ENCODE data around the gene RGS4.

The RGS4 gene

DNA sequence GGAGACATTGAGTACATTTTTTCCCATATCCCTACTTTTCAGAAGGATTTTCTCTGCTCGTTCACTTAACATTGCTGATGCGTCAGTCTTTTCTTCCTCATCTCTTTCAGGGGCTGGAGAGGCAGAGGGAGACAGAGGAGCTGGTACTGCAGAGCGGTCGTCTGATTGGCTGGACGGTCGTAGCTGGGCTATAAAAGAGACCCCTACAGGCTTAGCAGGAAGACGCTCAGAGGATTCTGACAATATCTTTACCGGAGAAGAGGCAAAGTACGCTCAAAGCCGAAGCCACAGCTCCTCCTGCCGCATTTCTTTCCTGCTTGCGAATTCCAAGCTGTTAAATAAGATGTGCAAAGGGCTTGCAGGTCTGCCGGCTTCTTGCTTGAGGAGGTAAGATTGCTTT lies at the start of gene RGS4:
Gene RGS4, plus strand, starts transcription at position 220 of the 400 bp plus-strand sequence. Its CDS starts 124 bp downstream, at position 344.
- no peak within 1 kb of the TSS for H3K9ac ChIP-seq (ENCODE audit: low read depth in 1 of 2, low read length in 2 of 2)

DNA sequence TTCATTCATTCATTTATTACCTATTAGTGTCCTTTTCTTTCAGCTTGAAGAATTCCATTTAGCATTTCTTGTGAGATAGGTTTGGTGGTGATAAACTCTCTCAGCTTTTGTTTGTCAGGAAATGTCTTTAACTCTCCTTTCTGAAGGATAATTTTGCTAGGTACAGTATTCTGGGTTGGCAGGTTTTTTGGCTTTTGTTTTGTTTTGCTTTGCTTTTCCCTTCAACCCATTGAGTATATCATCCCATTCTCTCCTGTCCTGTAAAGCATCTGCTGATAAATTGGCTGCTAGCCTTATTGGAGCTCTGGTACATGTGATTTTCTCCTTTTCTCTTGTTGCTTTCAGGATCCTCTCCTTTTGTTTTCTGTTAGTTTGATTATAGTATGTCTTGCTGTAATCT lies 47.0 kb upstream of the RGS4 start:
- no peaks in the 10 kb centered on the region for H3K27me3 ChIP-seq (ENCODE audit: control insufficient read depth in 2 of 2, insufficient read depth in 2 of 2, low read length in 2 of 2)
- peaks cover 0 to 4% of the 10 kb centered on the region in 2 donors for H3K9me3 ChIP-seq (ENCODE audit: control insufficient read depth in 2 of 2, low read length in 2 of 2)
- no peak overlapping the region for H3K9ac ChIP-seq (ENCODE audit: low read depth in 1 of 2, low read length in 2 of 2)
- no peak overlapping the region for H3K4me3 ChIP-seq (ENCODE audit: low read length in 2 of 2)
- H3K27ac ChIP-seq (ENCODE audit: low read depth in 2 of 2, low read length in 2 of 2) = no peak overlapping the region
- H3K4me1 ChIP-seq (ENCODE audit: control insufficient read depth in 2 of 2, insufficient read depth in 2 of 2, low read length in 2 of 2) = no peaks in the 10 kb centered on the region
- H3K36me3 ChIP-seq (ENCODE audit: control insufficient read depth in 2 of 2, insufficient read depth in 2 of 2, low read length in 2 of 2) = no peaks in the 10 kb centered on the region

More for the DNA sequence above, at the start of gene RGS4:
- H3K27me3 ChIP-seq (ENCODE audit: control insufficient read depth in 2 of 2, insufficient read depth in 2 of 2, low read length in 2 of 2) = peaks cover 0 to 6% of the 10 kb centered on the region in 2 donors
- no peaks in the 10 kb centered on the region for H3K9me3 ChIP-seq (ENCODE audit: control insufficient read depth in 2 of 2, low read length in 2 of 2)
- H3K4me3 ChIP-seq (ENCODE audit: low read length in 2 of 2) = peak within 1 kb of the TSS in 1 of 2 donors; percentile 49
- no peaks in the 10 kb centered on the region for H3K4me1 ChIP-seq (ENCODE audit: control insufficient read depth in 2 of 2, insufficient read depth in 2 of 2, low read length in 2 of 2)
- no peak within 1 kb of the TSS for H3K27ac ChIP-seq (ENCODE audit: low read depth in 2 of 2, low read length in 2 of 2)
- no peaks in the 10 kb centered on the region for H3K36me3 ChIP-seq (ENCODE audit: control insufficient read depth in 2 of 2, insufficient read depth in 2 of 2, low read length in 2 of 2)

DNA sequence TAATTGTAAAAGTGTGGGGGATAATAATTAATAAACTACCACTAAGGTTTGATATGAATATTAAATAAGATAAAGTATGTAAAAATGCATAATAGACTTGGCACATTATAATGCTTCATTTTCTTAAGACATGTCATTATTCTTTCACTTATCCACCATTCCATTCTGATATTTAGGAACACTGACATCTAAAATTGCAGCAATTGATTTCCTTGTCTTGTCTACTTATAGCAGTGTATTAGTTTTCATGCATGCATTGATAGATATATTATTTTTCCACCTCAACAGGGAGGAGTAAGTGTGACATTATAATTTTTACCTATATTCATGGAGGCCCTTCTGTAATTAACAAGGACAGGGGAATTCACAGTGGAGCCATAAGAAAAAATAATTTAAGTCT lies 41.6 kb upstream of the RGS4 start:
- Histone ChIP-seq H3K9ac (ENCODE audit: low read depth in 1 of 2, low read length in 2 of 2) (no peak overlapping the region), H3K27me3 (ENCODE audit: control insufficient read depth in 2 of 2, insufficient read depth in 2 of 2, low read length in 2 of 2) (no peaks in the 10 kb centered on the region), H3K27ac (ENCODE audit: low read depth in 2 of 2, low read length in 2 of 2) (no peak overlapping the region), H3K4me1 (ENCODE audit: control insufficient read depth in 2 of 2, insufficient read depth in 2 of 2, low read length in 2 of 2) (no peaks in the 10 kb centered on the region), H3K4me3 (ENCODE audit: low read length in 2 of 2) (no peak overlapping the region), H3K9me3 (ENCODE audit: control insufficient read depth in 2 of 2, low read length in 2 of 2) (peaks cover 0 to 4% of the 10 kb centered on the region in 2 donors), H3K36me3 (ENCODE audit: control insufficient read depth in 2 of 2, insufficient read depth in 2 of 2, low read length in 2 of 2) (no peaks in the 10 kb centered on the region)

DNA sequence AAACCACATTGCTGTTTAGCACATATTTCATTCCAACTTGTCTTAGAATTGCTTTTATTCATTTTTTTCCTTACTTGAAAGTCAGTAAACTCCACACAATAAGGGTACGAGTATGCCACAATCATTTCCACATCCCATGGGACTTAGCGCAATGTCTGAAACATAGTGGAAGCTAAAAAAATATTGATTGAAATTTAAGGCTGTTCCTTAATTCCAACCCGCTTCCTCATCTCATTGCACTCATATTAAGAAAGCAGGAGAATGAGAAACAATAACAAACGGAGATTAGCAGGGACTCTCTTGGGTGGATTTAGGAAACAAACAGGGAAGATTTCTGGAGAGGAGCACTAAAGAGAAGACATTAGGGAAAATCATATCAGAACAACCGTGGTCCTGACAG lies 39.3 kb upstream of the RGS4 start:
- Histone ChIP-seq H3K4me3 (ENCODE audit: low read length in 2 of 2) (no peak overlapping the region), H3K27me3 (ENCODE audit: control insufficient read depth in 2 of 2, insufficient read depth in 2 of 2, low read length in 2 of 2) (no peaks in the 10 kb centered on the region), H3K9me3 (ENCODE audit: control insufficient read depth in 2 of 2, low read length in 2 of 2) (no peaks in the 10 kb centered on the region), H3K9ac (ENCODE audit: low read depth in 1 of 2, low read length in 2 of 2) (no peak overlapping the region), H3K4me1 (ENCODE audit: control insufficient read depth in 2 of 2, insufficient read depth in 2 of 2, low read length in 2 of 2) (no peaks in the 10 kb centered on the region), H3K36me3 (ENCODE audit: control insufficient read depth in 2 of 2, insufficient read depth in 2 of 2, low read length in 2 of 2) (no peaks in the 10 kb centered on the region), H3K27ac (ENCODE audit: low read depth in 2 of 2, low read length in 2 of 2) (no peak overlapping the region)

DNA sequence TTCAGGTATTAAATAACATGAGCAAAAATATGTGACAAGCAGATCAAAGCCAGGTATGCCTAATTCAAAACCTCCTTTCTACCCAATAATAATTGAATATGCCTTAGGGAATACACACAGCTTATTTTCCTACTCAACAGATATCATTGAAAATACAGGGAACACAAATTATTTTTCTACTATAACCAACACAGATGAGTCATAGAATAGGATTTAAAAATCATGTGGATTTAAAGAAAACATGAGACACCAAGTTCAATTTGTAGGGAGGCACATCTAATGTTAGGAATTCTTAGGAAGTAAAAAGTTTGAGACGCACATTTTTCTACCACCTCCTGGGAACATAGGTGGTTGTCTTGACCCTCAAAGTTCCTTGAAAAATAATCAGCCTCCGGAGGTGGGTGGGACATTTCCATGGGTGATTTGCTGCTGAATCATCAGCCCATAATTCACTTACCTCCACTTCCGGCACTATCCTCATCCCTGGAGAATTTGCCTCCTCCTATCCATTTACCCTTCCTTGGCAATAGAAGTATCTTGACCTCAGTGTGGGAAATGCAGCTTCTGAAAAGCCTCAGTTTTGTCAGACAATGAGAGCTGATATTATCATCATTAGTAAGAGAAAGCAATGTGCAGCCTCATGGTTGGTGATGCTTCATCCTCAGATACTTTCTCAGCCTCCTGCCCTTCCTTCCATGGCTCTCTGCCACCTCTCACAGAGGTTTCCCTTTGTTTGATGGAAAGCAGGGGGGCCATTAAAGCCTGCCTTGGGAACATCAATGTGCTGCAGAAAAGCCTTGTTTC lies 33.5 kb upstream of the RGS4 start:
- Histone ChIP-seq H3K9ac (ENCODE audit: low read depth in 1 of 2, low read length in 2 of 2) (no peak overlapping the region), H3K4me3 (ENCODE audit: low read length in 2 of 2) (no peak overlapping the region), H3K36me3 (ENCODE audit: control insufficient read depth in 2 of 2, insufficient read depth in 2 of 2, low read length in 2 of 2) (no peaks in the 10 kb centered on the region), H3K27ac (ENCODE audit: low read depth in 2 of 2, low read length in 2 of 2) (no peak overlapping the region), H3K4me1 (ENCODE audit: control insufficient read depth in 2 of 2, insufficient read depth in 2 of 2, low read length in 2 of 2) (no peaks in the 10 kb centered on the region), H3K9me3 (ENCODE audit: control insufficient read depth in 2 of 2, low read length in 2 of 2) (no peaks in the 10 kb centered on the region), H3K27me3 (ENCODE audit: control insufficient read depth in 2 of 2, insufficient read depth in 2 of 2, low read length in 2 of 2) (no peaks in the 10 kb centered on the region)

DNA sequence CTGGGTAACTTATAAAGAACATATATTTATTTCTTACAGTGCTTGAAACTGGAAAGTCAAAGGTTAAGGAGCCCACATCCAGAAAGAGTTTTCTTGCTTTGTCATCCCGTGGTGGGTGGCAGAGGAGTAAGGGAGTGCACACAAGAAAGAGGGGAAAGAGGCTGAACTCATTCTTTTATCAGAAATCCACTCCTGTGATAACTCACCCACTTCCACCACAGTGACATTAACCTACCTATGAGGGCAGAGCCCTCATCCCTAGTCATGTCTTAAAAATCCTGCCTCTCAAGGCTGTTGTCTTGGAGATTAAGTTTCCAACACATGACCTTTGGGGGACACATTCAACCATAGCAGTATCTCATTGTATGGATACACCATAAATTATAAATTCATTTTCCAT lies 32.5 kb upstream of the RGS4 start:
- H3K4me3 ChIP-seq (ENCODE audit: low read length in 2 of 2) = no peak overlapping the region
- H3K9ac ChIP-seq (ENCODE audit: low read depth in 1 of 2, low read length in 2 of 2) = no peak overlapping the region
- no peaks in the 10 kb centered on the region for H3K36me3 ChIP-seq (ENCODE audit: control insufficient read depth in 2 of 2, insufficient read depth in 2 of 2, low read length in 2 of 2)
- H3K27me3 ChIP-seq (ENCODE audit: control insufficient read depth in 2 of 2, insufficient read depth in 2 of 2, low read length in 2 of 2) = no peaks in the 10 kb centered on the region
- no peaks in the 10 kb centered on the region for H3K9me3 ChIP-seq (ENCODE audit: control insufficient read depth in 2 of 2, low read length in 2 of 2)
- H3K4me1 ChIP-seq (ENCODE audit: control insufficient read depth in 2 of 2, insufficient read depth in 2 of 2, low read length in 2 of 2) = no peaks in the 10 kb centered on the region
- H3K27ac ChIP-seq (ENCODE audit: low read depth in 2 of 2, low read length in 2 of 2) = no peak overlapping the region

DNA sequence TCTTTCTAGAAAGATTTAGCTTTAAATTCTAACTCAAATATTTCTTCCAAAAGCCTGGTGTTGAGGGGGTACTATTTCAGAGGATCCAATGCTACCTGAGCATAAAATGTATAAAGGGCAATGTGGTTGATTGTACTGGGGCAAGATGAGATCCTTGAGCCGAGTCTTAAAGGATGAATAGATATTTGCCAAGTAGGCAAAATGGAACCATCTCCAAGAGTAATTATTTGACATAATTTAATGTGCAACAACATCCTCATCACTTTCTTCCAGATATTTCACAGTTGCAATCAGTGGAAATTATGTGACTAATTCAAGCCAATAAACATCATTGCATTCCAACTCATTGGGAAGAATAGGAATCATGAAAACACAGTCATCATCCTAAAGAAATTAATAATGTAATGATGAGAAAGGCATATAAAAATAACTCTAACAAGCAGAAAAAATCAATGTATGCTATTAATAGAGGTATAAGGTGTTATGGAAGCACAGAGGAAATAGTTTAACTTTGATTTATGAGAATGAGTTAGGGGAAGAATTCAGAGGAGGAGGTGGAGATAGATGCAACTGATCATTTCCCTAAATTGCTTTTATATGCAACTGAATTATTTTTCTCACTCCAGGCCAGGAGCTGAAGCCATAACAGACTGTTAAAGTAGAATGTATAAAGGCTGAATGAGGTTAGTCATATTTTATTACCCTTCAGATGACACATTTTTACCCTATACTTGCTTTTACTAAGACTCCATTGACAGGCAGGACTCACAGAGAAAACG lies 30.0 kb upstream of the RGS4 start:
- H3K4me3 ChIP-seq (ENCODE audit: low read length in 2 of 2) = no peak overlapping the region
- no peaks in the 10 kb centered on the region for H3K36me3 ChIP-seq (ENCODE audit: control insufficient read depth in 2 of 2, insufficient read depth in 2 of 2, low read length in 2 of 2)
- no peaks in the 10 kb centered on the region for H3K4me1 ChIP-seq (ENCODE audit: control insufficient read depth in 2 of 2, insufficient read depth in 2 of 2, low read length in 2 of 2)
- no peaks in the 10 kb centered on the region for H3K27me3 ChIP-seq (ENCODE audit: control insufficient read depth in 2 of 2, insufficient read depth in 2 of 2, low read length in 2 of 2)
- no peak overlapping the region for H3K27ac ChIP-seq (ENCODE audit: low read depth in 2 of 2, low read length in 2 of 2)
- no peak overlapping the region for H3K9ac ChIP-seq (ENCODE audit: low read depth in 1 of 2, low read length in 2 of 2)
- no peaks in the 10 kb centered on the region for H3K9me3 ChIP-seq (ENCODE audit: control insufficient read depth in 2 of 2, low read length in 2 of 2)

DNA sequence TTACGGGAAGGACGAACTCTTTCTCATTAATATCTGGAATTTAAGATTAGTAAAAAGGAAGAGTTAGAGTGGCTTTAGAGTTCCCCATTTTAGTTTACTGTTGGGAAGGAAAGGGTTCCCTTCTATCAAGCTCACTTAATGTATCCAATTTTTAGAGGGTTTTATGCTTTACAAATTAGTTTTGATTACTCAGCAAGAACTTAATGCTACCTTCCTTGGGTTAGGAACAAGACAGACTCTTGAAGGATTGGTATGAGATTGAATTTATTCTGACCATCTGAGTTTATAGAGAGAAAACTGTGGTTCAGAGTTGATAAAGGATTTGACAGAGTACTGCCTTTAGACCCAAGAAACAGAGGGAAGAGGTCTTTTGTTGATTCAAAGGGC lies 29.5 kb upstream of the RGS4 start:
- H3K27me3 ChIP-seq (ENCODE audit: control insufficient read depth in 2 of 2, insufficient read depth in 2 of 2, low read length in 2 of 2) = no peaks in the 10 kb centered on the region
- H3K9ac ChIP-seq (ENCODE audit: low read depth in 1 of 2, low read length in 2 of 2) = no peak overlapping the region
- H3K9me3 ChIP-seq (ENCODE audit: control insufficient read depth in 2 of 2, low read length in 2 of 2) = no peaks in the 10 kb centered on the region
- H3K4me1 ChIP-seq (ENCODE audit: control insufficient read depth in 2 of 2, insufficient read depth in 2 of 2, low read length in 2 of 2) = no peaks in the 10 kb centered on the region
- no peak overlapping the region for H3K27ac ChIP-seq (ENCODE audit: low read depth in 2 of 2, low read length in 2 of 2)
- H3K4me3 ChIP-seq (ENCODE audit: low read length in 2 of 2) = no peak overlapping the region
- H3K36me3 ChIP-seq (ENCODE audit: control insufficient read depth in 2 of 2, insufficient read depth in 2 of 2, low read length in 2 of 2) = no peaks in the 10 kb centered on the region

DNA sequence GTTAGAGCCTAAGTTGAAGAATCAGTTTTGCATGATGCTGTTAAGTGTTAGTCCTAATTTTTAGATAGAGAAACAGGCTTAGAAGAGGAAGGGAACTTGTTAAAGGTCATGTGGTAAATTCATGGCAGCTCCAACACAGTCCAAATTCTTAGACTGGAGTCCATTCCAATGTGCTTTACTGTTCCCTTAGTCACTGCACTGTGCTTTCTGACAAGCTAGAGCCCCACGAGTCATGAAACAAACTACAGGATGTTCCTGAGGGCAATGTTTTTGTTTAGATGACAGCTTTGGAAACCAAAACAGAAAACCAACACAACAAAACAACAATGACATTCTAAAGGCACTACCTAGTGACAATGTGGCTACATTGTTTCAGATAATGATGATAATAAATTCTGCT lies 23.1 kb upstream of the RGS4 start:
- H3K4me1 ChIP-seq (ENCODE audit: control insufficient read depth in 2 of 2, insufficient read depth in 2 of 2, low read length in 2 of 2) = no peaks in the 10 kb centered on the region
- H3K9ac ChIP-seq (ENCODE audit: low read depth in 1 of 2, low read length in 2 of 2) = no peak overlapping the region
- no peak overlapping the region for H3K27ac ChIP-seq (ENCODE audit: low read depth in 2 of 2, low read length in 2 of 2)
- H3K9me3 ChIP-seq (ENCODE audit: control insufficient read depth in 2 of 2, low read length in 2 of 2) = no peaks in the 10 kb centered on the region
- no peaks in the 10 kb centered on the region for H3K36me3 ChIP-seq (ENCODE audit: control insufficient read depth in 2 of 2, insufficient read depth in 2 of 2, low read length in 2 of 2)
- H3K4me3 ChIP-seq (ENCODE audit: low read length in 2 of 2) = no peak overlapping the region
- peaks cover 0 to 3% of the 10 kb centered on the region in 2 donors for H3K27me3 ChIP-seq (ENCODE audit: control insufficient read depth in 2 of 2, insufficient read depth in 2 of 2, low read length in 2 of 2)

DNA sequence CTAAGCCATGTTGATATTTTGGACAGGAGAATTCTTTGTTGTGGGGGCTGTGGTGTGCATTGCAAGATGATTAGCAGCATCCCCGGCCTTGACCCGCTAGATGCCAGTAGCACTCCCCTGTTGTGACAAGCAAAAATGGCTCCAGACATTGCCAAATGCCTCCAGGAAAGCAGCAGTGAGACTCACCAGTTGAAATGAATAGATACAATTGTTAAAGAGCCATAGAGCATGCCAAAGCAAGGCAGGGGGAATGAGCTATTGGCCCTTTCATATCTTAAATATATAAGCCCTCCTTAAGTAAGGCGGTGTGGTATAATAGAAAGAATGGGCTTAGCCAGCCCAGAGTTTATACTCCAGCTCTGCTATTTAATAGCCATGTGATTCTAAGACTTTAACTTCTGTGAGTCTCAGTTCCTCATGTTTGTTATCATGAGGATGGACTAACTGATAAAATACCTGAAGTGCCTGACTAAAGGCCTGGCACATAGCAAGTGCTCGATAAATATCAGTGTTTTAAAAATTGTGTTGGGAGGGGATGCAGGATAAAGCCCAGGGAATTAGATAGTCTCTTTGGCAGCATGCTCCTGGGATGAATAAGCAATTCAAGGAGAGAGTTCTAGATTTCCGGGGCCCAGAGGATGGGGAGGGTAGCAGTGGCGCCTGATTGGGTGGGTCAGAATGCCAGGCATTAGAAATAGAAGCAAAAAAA lies 21.1 kb upstream of the RGS4 start:
- Histone ChIP-seq H3K27me3 (ENCODE audit: control insufficient read depth in 2 of 2, insufficient read depth in 2 of 2, low read length in 2 of 2) (peaks cover 0 to 3% of the 10 kb centered on the region in 2 donors), H3K4me3 (ENCODE audit: low read length in 2 of 2) (no peak overlapping the region), H3K36me3 (ENCODE audit: control insufficient read depth in 2 of 2, insufficient read depth in 2 of 2, low read length in 2 of 2) (no peaks in the 10 kb centered on the region), H3K27ac (ENCODE audit: low read depth in 2 of 2, low read length in 2 of 2) (no peak overlapping the region), H3K9ac (ENCODE audit: low read depth in 1 of 2, low read length in 2 of 2) (no peak overlapping the region), H3K4me1 (ENCODE audit: control insufficient read depth in 2 of 2, insufficient read depth in 2 of 2, low read length in 2 of 2) (no peaks in the 10 kb centered on the region), H3K9me3 (ENCODE audit: control insufficient read depth in 2 of 2, low read length in 2 of 2) (no peaks in the 10 kb centered on the region)

Measured in mucosa of rectum (tissue), 2 donors.